GM12878 (cell line): Measurements from ENCODE around the gene GAMT.

Experiments used
- CBFB ChIP-seq: IDR thresholded peaks from 2 replicates; pipeline ENCODE4 v1.6.1; 2016; ENCODE audit warnings: antibody characterized with exemption, low read depth
- CREB1 ChIP-seq: IDR thresholded peaks from 2 replicates; pipeline ENCODE4 v1.6.1; 2012; ENCODE audit warnings: low read depth, mild to moderate bottlenecking, inconsistent platforms
- FOXM1 ChIP-seq: IDR thresholded peaks from 2 replicates; pipeline ENCODE4 v1.6.1; 2012; ENCODE audit warnings: low read depth, mild to moderate bottlenecking, inconsistent platforms, low read length, moderate library complexity
- JUND ChIP-seq: IDR thresholded peaks from 2 replicates; pipeline ENCODE4 v1.6.1; 2012; ENCODE audit warnings: low read depth, mild to moderate bottlenecking, low read length, improper control_type of control experiment, moderate library complexity
- MTA3 ChIP-seq: IDR thresholded peaks from 2 replicates; pipeline ENCODE4 v1.6.1; 2012; ENCODE audit warnings: low read length, inconsistent platforms, borderline replicate concordance
- NR2C2 ChIP-seq: IDR thresholded peaks from 2 replicates; pipeline ENCODE4 v1.6.1; 2011; ENCODE audit warnings: borderline replicate concordance, low read depth; ENCODE audit not compliant: control insufficient read depth, insufficient read length
- POLR2A ChIP-seq: IDR thresholded peaks from 2 replicates; pipeline ENCODE4 v1.6.1; 2011; ENCODE audit warnings: low read depth, mild to moderate bottlenecking, low read length
- SMC3 ChIP-seq: IDR thresholded peaks from 2 replicates; pipeline ENCODE4 v1.6.1; 2011; ENCODE audit warnings: low read length, improper control_type of control experiment, borderline replicate concordance
- SPI1 ChIP-seq: IDR thresholded peaks from 2 replicates; pipeline ENCODE4 v1.6.1; 2011; ENCODE audit warnings: low read depth, mild to moderate bottlenecking, low read length, moderate library complexity, borderline replicate concordance; ENCODE audit not compliant: insufficient read depth
- STAT1 ChIP-seq: fragments of 450-650 bp; conservative IDR thresholded peaks from 2 replicates; pipeline ENCODE4 v1.6.1; 2014; ENCODE audit warnings: antibody characterized with exemption, mild to moderate bottlenecking
- TAF1 ChIP-seq: IDR thresholded peaks from 2 replicates; pipeline ENCODE4 v1.6.1; 2011; ENCODE audit warnings: mild to moderate bottlenecking, low read depth, low read length, borderline replicate concordance
- TF ChIP-seq, protein P1 (sequence below), 3 experiments: IDR thresholded peaks in 2 of 3; conservative IDR thresholded peaks in 1 of 3; 2 replicates each; pipeline ENCODE4 v1.5.1; 2011; ENCODE audit warnings: low read depth in 3 of 3, low read length in 3 of 3, mild to moderate bottlenecking in 3 of 3, control low read depth in 2 of 3, moderate library complexity in 2 of 3, inconsistent platforms in 1 of 3, mixed read lengths in 1 of 3; ENCODE audit not compliant: control insufficient read depth in 2 of 3, insufficient read depth in 1 of 3; ENCODE audit errors: extremely low read depth in 1 of 3
- TF ChIP-seq, protein P2 (sequence below): fragments of 450-650 bp; IDR thresholded peaks from 2 replicates; pipeline ENCODE4 v1.6.1; 2018; ENCODE audit warnings: borderline replicate concordance, mild to moderate bottlenecking; ENCODE audit not compliant: partially characterized antibody

DNA sequence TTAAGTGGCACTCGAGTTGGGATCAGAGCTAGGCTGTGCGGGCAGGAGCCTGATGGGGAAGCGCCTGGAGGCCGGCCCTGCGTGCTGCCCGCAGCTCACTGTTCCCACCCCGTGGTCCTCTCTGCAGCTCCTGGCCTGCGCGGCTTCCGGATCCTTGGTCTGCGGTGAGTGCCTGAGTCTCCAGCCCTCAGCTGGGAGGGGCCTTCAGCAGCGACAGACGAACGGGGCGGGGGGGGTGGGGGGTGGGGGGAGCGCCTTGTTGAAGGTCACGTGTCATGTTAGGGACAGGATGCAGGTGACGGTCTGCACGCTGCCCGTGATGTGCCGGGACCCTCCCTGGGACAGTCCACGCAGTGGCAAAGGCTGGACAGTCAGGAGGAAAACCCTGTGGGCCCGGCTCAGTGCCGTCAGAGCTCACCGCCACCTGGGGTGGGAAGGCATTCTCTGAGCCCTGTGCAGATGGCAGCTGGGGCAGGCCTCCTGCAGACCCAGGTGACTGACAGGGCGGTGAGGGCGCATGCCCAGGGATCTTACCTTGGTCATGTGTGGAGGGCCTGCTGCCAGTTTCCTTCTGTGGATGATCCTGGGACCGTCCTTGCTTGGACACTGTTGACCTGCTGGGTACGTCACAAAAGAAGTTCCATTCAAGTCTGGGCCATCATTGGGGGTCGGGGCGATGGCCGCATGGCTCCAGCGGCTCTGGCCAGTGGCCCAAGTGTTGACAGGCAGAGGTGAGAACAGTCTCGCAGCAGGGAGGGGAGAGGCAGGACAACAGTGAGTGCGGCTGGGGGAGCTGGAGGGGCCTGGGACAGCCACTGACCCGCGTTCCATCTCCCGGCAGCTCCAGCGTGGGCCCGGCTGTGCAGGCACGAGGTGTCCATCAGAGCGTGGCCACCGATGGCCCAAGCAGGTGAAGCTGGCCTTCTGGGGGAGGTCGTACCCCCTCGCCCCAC, 13.4 kb downstream of the GAMT start:
- TF ChIP-seq CBFB (no peak), TAF1 (no peak), FOXM1 (no peak), CREB1 (no peak), STAT1 (no peak), JUND (no peak), POLR2A (no peak; the same call in 1 of the 2 replicates), NR2C2 (no peak), SPI1 (no peak), MTA3 (no peak), SMC3 (no peak)
- TF ChIP-seq, protein P1, sequence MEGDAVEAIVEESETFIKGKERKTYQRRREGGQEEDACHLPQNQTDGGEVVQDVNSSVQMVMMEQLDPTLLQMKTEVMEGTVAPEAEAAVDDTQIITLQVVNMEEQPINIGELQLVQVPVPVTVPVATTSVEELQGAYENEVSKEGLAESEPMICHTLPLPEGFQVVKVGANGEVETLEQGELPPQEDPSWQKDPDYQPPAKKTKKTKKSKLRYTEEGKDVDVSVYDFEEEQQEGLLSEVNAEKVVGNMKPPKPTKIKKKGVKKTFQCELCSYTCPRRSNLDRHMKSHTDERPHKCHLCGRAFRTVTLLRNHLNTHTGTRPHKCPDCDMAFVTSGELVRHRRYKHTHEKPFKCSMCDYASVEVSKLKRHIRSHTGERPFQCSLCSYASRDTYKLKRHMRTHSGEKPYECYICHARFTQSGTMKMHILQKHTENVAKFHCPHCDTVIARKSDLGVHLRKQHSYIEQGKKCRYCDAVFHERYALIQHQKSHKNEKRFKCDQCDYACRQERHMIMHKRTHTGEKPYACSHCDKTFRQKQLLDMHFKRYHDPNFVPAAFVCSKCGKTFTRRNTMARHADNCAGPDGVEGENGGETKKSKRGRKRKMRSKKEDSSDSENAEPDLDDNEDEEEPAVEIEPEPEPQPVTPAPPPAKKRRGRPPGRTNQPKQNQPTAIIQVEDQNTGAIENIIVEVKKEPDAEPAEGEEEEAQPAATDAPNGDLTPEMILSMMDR (IDR thresholded peaks at IDR 0.05 in 2 of 3, conservative IDR thresholded peaks at IDR 0.05 in 1 of 3; ENCODE audit: control insufficient read depth in 2 of 3, extremely low read depth in 1 of 3, insufficient read depth in 1 of 3, low read depth in 3 of 3, low read length in 3 of 3): no peak
- TF ChIP-seq, protein P2, sequence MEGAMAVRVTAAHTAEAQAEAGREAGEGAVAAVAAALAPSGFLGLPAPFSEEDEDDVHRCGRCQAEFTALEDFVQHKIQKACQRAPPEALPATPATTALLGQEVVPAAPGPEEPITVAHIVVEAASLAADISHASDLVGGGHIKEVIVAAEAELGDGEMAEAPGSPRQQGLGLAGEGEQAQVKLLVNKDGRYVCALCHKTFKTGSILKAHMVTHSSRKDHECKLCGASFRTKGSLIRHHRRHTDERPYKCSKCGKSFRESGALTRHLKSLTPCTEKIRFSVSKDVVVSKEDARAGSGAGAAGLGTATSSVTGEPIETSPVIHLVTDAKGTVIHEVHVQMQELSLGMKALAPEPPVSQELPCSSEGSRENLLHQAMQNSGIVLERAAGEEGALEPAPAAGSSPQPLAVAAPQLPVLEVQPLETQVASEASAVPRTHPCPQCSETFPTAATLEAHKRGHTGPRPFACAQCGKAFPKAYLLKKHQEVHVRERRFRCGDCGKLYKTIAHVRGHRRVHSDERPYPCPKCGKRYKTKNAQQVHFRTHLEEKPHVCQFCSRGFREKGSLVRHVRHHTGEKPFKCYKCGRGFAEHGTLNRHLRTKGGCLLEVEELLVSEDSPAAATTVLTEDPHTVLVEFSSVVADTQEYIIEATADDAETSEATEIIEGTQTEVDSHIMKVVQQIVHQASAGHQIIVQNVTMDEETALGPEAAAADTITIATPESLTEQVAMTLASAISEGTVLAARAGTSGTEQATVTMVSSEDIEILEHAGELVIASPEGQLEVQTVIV: no peak
